DND-41 (cell line): ENCODE measurements around the gene ASB13.

Experiments used
- ATAC-seq: fragments of 200-7000 bp; cut with Tn5 transposase; 3 replicates; pipeline ENCODE4 v1.9.1; 2021; ENCODE audit warnings: low read depth; ENCODE audit not compliant: insufficient read depth
- DNase-seq: peaks from one replicate; pipeline ENCODE4 v3.0.0-alpha.2; 2020
- H2AFZ ChIP-seq: 2 replicates; pipeline ENCODE4 v1.6.0; 2012; ENCODE audit warnings: low read depth, low read length
- H3K27ac ChIP-seq: 2 replicates; pipeline ENCODE4 v1.5.1; 2012; ENCODE audit warnings: low read length, inconsistent platforms
- H3K27me3 ChIP-seq: fragments of 200-600 bp; sonication (generic); 2 replicates; pipeline ENCODE4 v1.6.0; 2012; ENCODE audit warnings: low read length, mild to moderate bottlenecking, inconsistent platforms; ENCODE audit not compliant: insufficient read depth, poor library complexity
- H3K36me3 ChIP-seq: 2 replicates; pipeline ENCODE4 v1.5.1; 2012; ENCODE audit warnings: low read length, inconsistent platforms; ENCODE audit not compliant: insufficient read depth
- H3K4me1 ChIP-seq: 2 replicates; pipeline ENCODE4 v1.5.1; 2012; ENCODE audit warnings: mild to moderate bottlenecking, low read length; ENCODE audit not compliant: insufficient read depth
- H3K4me2 ChIP-seq: 2 replicates; pipeline ENCODE4 v1.6.0; 2012; ENCODE audit warnings: mild to moderate bottlenecking, moderate library complexity, low read length, inconsistent platforms; ENCODE audit not compliant: insufficient read depth
- H3K4me3 ChIP-seq, 2 experiments: fragments of 200-600 bp in 1 of 2; shearing (Covaris generic) in 1 of 2; 2 replicates each; pipeline ENCODE4 v1.5.1; 2012 to 2016; ENCODE audit warnings: inconsistent platforms in 2 of 2, low read length in 2 of 2, mild to moderate bottlenecking in 2 of 2, low read depth in 1 of 2, moderate library complexity in 1 of 2
- H3K79me2 ChIP-seq: 2 replicates; pipeline ENCODE4 v1.6.0; 2012; ENCODE audit warnings: low read length, inconsistent platforms; ENCODE audit not compliant: insufficient read depth
- H3K9ac ChIP-seq: 2 replicates; pipeline ENCODE4 v1.6.0; 2012; ENCODE audit warnings: low read depth, mild to moderate bottlenecking, inconsistent platforms, low read length, moderate library complexity
- H3K9me3 ChIP-seq: 2 replicates; pipeline ENCODE4 v1.5.1; 2012; ENCODE audit warnings: low read length, moderate library complexity, mild to moderate bottlenecking, inconsistent platforms; ENCODE audit not compliant: insufficient read depth, severe bottlenecking
- H4K20me1 ChIP-seq: 2 replicates; pipeline ENCODE4 v1.6.0; 2012; ENCODE audit warnings: low read length; ENCODE audit not compliant: insufficient read depth
- CTCF ChIP-seq: IDR thresholded peaks from 2 replicates; pipeline ENCODE4 v1.5.1; 2012; ENCODE audit warnings: borderline replicate concordance, low read length, moderate library complexity, mild to moderate bottlenecking; ENCODE audit not compliant: poor library complexity, severe bottlenecking; ENCODE audit errors: extremely low read depth
- EZH2 ChIP-seq: IDR thresholded peaks from 3 replicates; pipeline ENCODE4 v1.6.1; 2012; ENCODE audit warnings: borderline replicate concordance, low read depth, mild to moderate bottlenecking, moderate library complexity, low read length, inconsistent platforms; ENCODE audit not compliant: severe bottlenecking

Gene ASB13

GRCh38 chr10:5678397-5679036 lies 12.1 kb upstream of the ASB13 start:
- Histone ChIP-seq H3K4me3 (no peak overlapping the region), H3K9me3 (no peaks in the 10 kb centered on the region), H3K9ac (no peak overlapping the region), H3K79me2 (no peaks in the 10 kb centered on the region), H3K27me3 (peaks cover 14% of the 10 kb centered on the region), H3K27ac (no peak overlapping the region), H4K20me1 (no peaks in the 10 kb centered on the region), H3K4me2 (no peak overlapping the region), H2AFZ (no peak overlapping the region), H3K4me1 (no peaks in the 10 kb centered on the region), H3K36me3 (no peaks in the 10 kb centered on the region)
- no peak for TF ChIP-seq EZH2
- no peak for TF ChIP-seq CTCF
- no peak for ATAC-seq
- no peak for DNase-seq

- TF ChIP-seq CTCF (no peak), EZH2 (no peak)
- no peak for DNase-seq
- no peaks in the 10 kb centered on the region for H3K79me2 ChIP-seq
Observed at GRCh38 chr10:5670662-5671375, 4.4 kb upstream of the ASB13 start.

GRCh38 chr10:5669604-5670003 lies 3.2 kb upstream of the ASB13 start:
- H3K4me3 ChIP-seq = no peak overlapping the region
- DNase-seq = no peak
- peaks cover 16% of the 10 kb centered on the region for H3K4me1 ChIP-seq
- H3K27ac ChIP-seq = no peak overlapping the region
- H3K9me3 ChIP-seq = no peaks in the 10 kb centered on the region
- no peak overlapping the region for H3K9ac ChIP-seq
- peaks cover 46% of the 10 kb centered on the region for H3K27me3 ChIP-seq
- ATAC-seq = no peak
- TF ChIP-seq EZH2 (no peak), CTCF (no peak)
- H3K4me2 ChIP-seq = no peak overlapping the region
- no peaks in the 10 kb centered on the region for H4K20me1 ChIP-seq
- no peaks in the 10 kb centered on the region for H3K79me2 ChIP-seq
- no peak overlapping the region for H2AFZ ChIP-seq
- H3K36me3 ChIP-seq = no peaks in the 10 kb centered on the region

More at GRCh38 chr10:5670662-5671375, 4.4 kb upstream of the ASB13 start:
- Histone ChIP-seq H2AFZ (no peak overlapping the region), H3K4me2 (no peak overlapping the region), H3K27ac (no peak overlapping the region), H3K9ac (no peak overlapping the region), H3K4me3 (no peak overlapping the region), H3K27me3 (peaks cover 36% of the 10 kb centered on the region), H4K20me1 (no peaks in the 10 kb centered on the region), H3K4me1 (peaks cover 14% of the 10 kb centered on the region), H3K36me3 (no peaks in the 10 kb centered on the region), H3K9me3 (no peaks in the 10 kb centered on the region)
- no peak for ATAC-seq
